Glomerular visceral epithelial cell (primary cell): Measurements from ENCODE around the gene MOBP.
"Not testable (repeated sequence)": the region's sequence is repeated elsewhere in the genome, so short reads cannot be mapped to it uniquely, and the experiment has no call there.

ENCODE experiments used
- DNase-seq: peaks from one replicate; pipeline ENCODE4 v3.0.0-alpha.2; 2016; ENCODE audit errors: extremely low spot score

The MOBP gene

GRCh38 chr3:39453134-39453533 lies 14.3 kb upstream of the MOBP start:
- no peak for DNase-seq

GRCh38 chr3:39453872-39454271 lies 13.6 kb upstream of the MOBP start:
- not testable (repeated sequence) for DNase-seq

- DNase-seq: no peak
Observed at GRCh38 chr3:39454591-39455217, 12.8 kb upstream of the MOBP start.

- no peak for DNase-seq
Observed at GRCh38 chr3:39456159-39456558, 11.3 kb upstream of the MOBP start.

GRCh38 chr3:39457361-39457760 lies 10.1 kb upstream of the MOBP start:
- DNase-seq: no peak

- not testable (repeated sequence) for DNase-seq
Observed at GRCh38 chr3:39458579-39458978, 8.9 kb upstream of the MOBP start.

- no peak for DNase-seq
Observed at GRCh38 chr3:39460677-39461076, 6.8 kb upstream of the MOBP start.

- DNase-seq: no peak
Observed at GRCh38 chr3:39463269-39463668, 4.2 kb upstream of the MOBP start.

GRCh38 chr3:39466988-39467387 lies 492 bp upstream of the MOBP start:
- no peak for DNase-seq

- no peak for DNase-seq
Observed at GRCh38 chr3:39468108-39468436, 592 bp downstream of the MOBP start.

GRCh38 chr3:39469258-39469657 lies 1.8 kb downstream of the MOBP start:
- DNase-seq: no peak

GRCh38 chr3:39469945-39470344 lies 2.5 kb downstream of the MOBP start:
- DNase-seq: no peak

GRCh38 chr3:39471652-39472051 lies 4.2 kb downstream of the MOBP start:
- DNase-seq: no peak

GRCh38 chr3:39473452-39474125 lies 6.1 kb downstream of the MOBP start:
- DNase-seq: no peak

GRCh38 chr3:39474126-39474515 lies 6.6 kb downstream of the MOBP start:
- DNase-seq: no peak

- DNase-seq: no peak
Observed at GRCh38 chr3:39476783-39477182, 9.3 kb downstream of the MOBP start.

- no peak for DNase-seq
Observed at GRCh38 chr3:39478226-39478625, 10.7 kb downstream of the MOBP start.

GRCh38 chr3:39479701-39480414 lies 12.4 kb downstream of the MOBP start:
- no peak for DNase-seq

- DNase-seq: no peak
Observed at GRCh38 chr3:39485547-39485946, 18.1 kb downstream of the MOBP start.

- no peak for DNase-seq
Observed at GRCh38 chr3:39491014-39491413, 23.5 kb downstream of the MOBP start.

- DNase-seq: no peak
Observed at GRCh38 chr3:39491733-39492350, 24.4 kb downstream of the MOBP start.

GRCh38 chr3:39494781-39495180 lies 27.3 kb downstream of the MOBP start:
- DNase-seq: no peak

GRCh38 chr3:39497753-39498152 lies 30.3 kb downstream of the MOBP start:
- no peak for DNase-seq
